Liver (tissue), 9 donors: ENCODE measurements around the gene PTPRD. TPM values are rescaled to one million over a fixed set of nuclear protein-coding genes. Genes with fewer than 3 reads are reported as not detected.

Source experiments
- DNase-seq: peaks from one replicate; pipeline ENCODE4 v3.0.0-alpha.2; 2017; ENCODE audit warnings: low spot score
- H3K27ac ChIP-seq, 2 donors: one replicate each; pipeline ENCODE4 v1.7.0; 2013; ENCODE audit warnings: inconsistent platforms in 2 of 2, low read length in 2 of 2, control low read depth in 1 of 2, low read depth in 1 of 2, mild to moderate bottlenecking in 1 of 2
- H3K27me3 ChIP-seq, 4 donors: one replicate each; pipeline versions ENCODE4 v1.6.1 to v1.7.0; 2013; ENCODE audit warnings: low read length in 3 of 4, inconsistent platforms in 1 of 4, mild to moderate bottlenecking in 1 of 4, moderate library complexity in 1 of 4; ENCODE audit not compliant: control insufficient read depth in 4 of 4, insufficient read depth in 4 of 4
- H3K36me3 ChIP-seq, 4 donors: one replicate each; pipeline versions ENCODE4 v1.6.1 to v1.7.0; 2013; ENCODE audit warnings: low read length in 3 of 4, mild to moderate bottlenecking in 3 of 4, low read depth in 1 of 4, moderate library complexity in 1 of 4; ENCODE audit not compliant: control insufficient read depth in 4 of 4, insufficient read depth in 3 of 4
- H3K4me1 ChIP-seq, 4 donors: one replicate each; pipeline versions ENCODE4 v1.6.1 to v1.7.0; 2013; ENCODE audit warnings: low read length in 3 of 4, mild to moderate bottlenecking in 3 of 4, moderate library complexity in 1 of 4; ENCODE audit not compliant: control insufficient read depth in 4 of 4, insufficient read depth in 4 of 4
- H3K4me3 ChIP-seq, 3 donors: one replicate each; pipeline versions ENCODE4 v1.6.1 to v1.7.0; 2013; ENCODE audit warnings: low read length in 3 of 3, control low read depth in 1 of 3, low read depth in 1 of 3, mild to moderate bottlenecking in 1 of 3
- H3K9ac ChIP-seq, 2 donors: one replicate each; pipeline ENCODE4 v1.7.0; 2013; ENCODE audit warnings: low read length in 2 of 2, mild to moderate bottlenecking in 2 of 2, moderate library complexity in 2 of 2, control low read depth in 1 of 2, low read depth in 1 of 2
- H3K9me3 ChIP-seq, 4 donors: one replicate each; pipeline versions ENCODE4 v1.6.1 to v1.7.0; 2013; ENCODE audit warnings: low read length in 3 of 4; ENCODE audit not compliant: control insufficient read depth in 4 of 4
- ATF3 ChIP-seq: IDR thresholded peaks from 2 replicates; pipeline ENCODE4 v1.6.1; 2016; ENCODE audit warnings: antibody characterized with exemption
- CTCF ChIP-seq: fragments of 150-350 bp; IDR thresholded peaks from 2 replicates; pipeline ENCODE4 v1.5.1; 2017; ENCODE audit warnings: improper control_type of control experiment, low read depth, low read length; ENCODE audit not compliant: missing input control
- EGR1 ChIP-seq, 2 donors: IDR thresholded peaks; 2 replicates each; pipeline ENCODE4 v1.6.1; 2016 to 2018; ENCODE audit warnings: antibody characterized with exemption in 2 of 2, low read depth in 2 of 2
- FOXA1 ChIP-seq: IDR thresholded peaks from 2 replicates; pipeline ENCODE4 v1.6.1; 2016; ENCODE audit warnings: antibody characterized with exemption
- FOXA2 ChIP-seq: IDR thresholded peaks from 2 replicates; pipeline ENCODE4 v1.6.1; 2016; ENCODE audit warnings: antibody characterized with exemption
- GABPA ChIP-seq, 2 donors: IDR thresholded peaks in 1 of 2; conservative IDR thresholded peaks in 1 of 2; 2 replicates each; pipeline ENCODE4 v1.6.1; 2016; ENCODE audit warnings: antibody characterized with exemption in 2 of 2, mild to moderate bottlenecking in 1 of 2, moderate library complexity in 1 of 2
- HNF4A ChIP-seq, 2 donors: conservative IDR thresholded peaks; 2 replicates each; pipeline ENCODE4 v1.6.1; 2016; ENCODE audit warnings: antibody characterized with exemption in 2 of 2, mild to moderate bottlenecking in 2 of 2
- JUND ChIP-seq, 2 donors: IDR thresholded peaks; 2 replicates each; pipeline ENCODE4 v1.6.1; 2016; ENCODE audit warnings: antibody characterized with exemption in 2 of 2
- MAX ChIP-seq: IDR thresholded peaks from 2 replicates; pipeline ENCODE4 v1.6.1; 2016; ENCODE audit warnings: antibody characterized with exemption
- NR2F2 ChIP-seq: IDR thresholded peaks from 2 replicates; pipeline ENCODE4 v1.6.1; 2016; ENCODE audit warnings: antibody characterized with exemption
- RAD21 ChIP-seq, 2 donors: IDR thresholded peaks; 2 replicates each; pipeline ENCODE4 v1.6.1; 2016; ENCODE audit warnings: antibody characterized with exemption in 2 of 2, mild to moderate bottlenecking in 2 of 2
- REST ChIP-seq: IDR thresholded peaks from 2 replicates; pipeline ENCODE4 v1.6.1; 2016; ENCODE audit warnings: antibody characterized with exemption, mild to moderate bottlenecking
- RXRA ChIP-seq, 2 donors: IDR thresholded peaks; 2 replicates each; pipeline ENCODE4 v1.6.1; 2017 to 2018; ENCODE audit warnings: antibody characterized with exemption in 2 of 2, mild to moderate bottlenecking in 1 of 2
- SP1 ChIP-seq: IDR thresholded peaks from 2 replicates; pipeline ENCODE4 v1.6.1; 2018; ENCODE audit warnings: antibody characterized with exemption, mild to moderate bottlenecking
- TAF1 ChIP-seq: conservative IDR thresholded peaks from 2 replicates; pipeline ENCODE4 v1.6.1; 2016; ENCODE audit warnings: antibody characterized with exemption, mild to moderate bottlenecking
- YY1 ChIP-seq: IDR thresholded peaks from 2 replicates; pipeline ENCODE4 v1.6.1; 2016; ENCODE audit warnings: antibody characterized with exemption, mild to moderate bottlenecking
- ZBTB33 ChIP-seq: IDR thresholded peaks from 2 replicates; pipeline ENCODE4 v1.6.1; 2016; ENCODE audit warnings: antibody characterized with exemption
- WGBS: extraction: QIAGEN DNeasy Blood & Tissue Kit; methylation state at CpG from one replicate; pipeline ENCODE4 v1.1.7; 2013; 5-methylcytosine and 5-hydroxymethylcytosine counted together
- polyA plus RNA-seq, 2 donors: library from polyadenylated mRNA; stranded (reverse) in 1 of 2; unstranded in 1 of 2; fragments of 200-250 nt in 1 of 2; fragments of >200 nt in 1 of 2; fragmentation: Nextera tagmentation in 1 of 2; extraction: Ambion mirVana in 1 of 2; gene quantifications; one replicate each; pipeline versions ENCODE4 v1.2.1 to v1.2.3, GENCODE V29; 2013 to 2015
- total RNA-seq, 2 donors: library from RNA; depleted of rRNA; stranded (reverse); fragments of >200 nt; gene quantifications; one replicate each; pipeline ENCODE4 v1.2.3, GENCODE V29; 2014
- donor health status: healthy.
- donor health status: healthy.
- donor health status: healthy.
- donor health status: healthy.
- donor health status: healthy.

Gene PTPRD
- total and polyA plus RNA-seq, 4 donors, result 0.78 to 34.2 (median 4.7) TPM

- TF ChIP-seq FOXA2 (no peak), YY1 (no peak), ATF3 (no peak), CTCF (no peak), EGR1 (IDR thresholded peaks at IDR 0.05; ENCODE audit: low read depth in 2 of 2) (no peak), TAF1 (no peak), RAD21 (IDR thresholded peaks at IDR 0.05) (no peak), RXRA (IDR thresholded peaks at IDR 0.05) (no peak), MAX (no peak), JUND (IDR thresholded peaks at IDR 0.05) (no peak), REST (no peak)
- no peak for DNase-seq
- Histone ChIP-seq H3K9ac (no peak overlapping the region), H3K4me1 (no peaks in the 10 kb centered on the region), H3K4me3 (no peak overlapping the region), H3K27ac (no peak overlapping the region), H3K36me3 (no peaks in the 10 kb centered on the region), H3K9me3 (no peaks in the 10 kb centered on the region), H3K27me3 (no peaks in the 10 kb centered on the region)
- WGBS, result 83% methylated on average over 1 of the region's 1 CpG
These were observed 2183.6 kb downstream of the PTPRD start for GRCh38 chr9:8429157-8429556.

- Histone ChIP-seq H3K9ac (no peak overlapping the region), H3K27ac (no peak overlapping the region), H3K27me3 (no peaks in the 10 kb centered on the region), H3K9me3 (no peaks in the 10 kb centered on the region), H3K4me3 (no peak overlapping the region), H3K4me1 (no peaks in the 10 kb centered on the region), H3K36me3 (no peaks in the 10 kb centered on the region)
- TF ChIP-seq CTCF (no peak), ZBTB33 (no peak), HNF4A (conservative IDR thresholded peaks at IDR 0.05) (no peak), REST (no peak), NR2F2 (no peak), FOXA2 (no peak), GABPA (IDR thresholded peaks at IDR 0.05 in 1 of 2, conservative IDR thresholded peaks at IDR 0.05 in 1 of 2) (no peak), ATF3 (no peak), RAD21 (IDR thresholded peaks at IDR 0.05) (no peak), TAF1 (no peak), SP1 (no peak), FOXA1 (no peak), MAX (no peak), EGR1 (IDR thresholded peaks at IDR 0.05; ENCODE audit: low read depth in 2 of 2) (no peak)
- 79% methylated on average over 3 of the region's 3 CpGs for WGBS
- DNase-seq, result no peak
These were observed 2184.4 kb downstream of the PTPRD start for GRCh38 chr9:8428389-8428788.
